Stimulated activated CD4-positive, alpha-beta T cell treated with anti-CD3 and anti-CD28 coated beads, Interleukin-4, amount 100 ng/mL, for 4 hours (primary cell): ENCODE data around the gene SLC29A1.
A peak's percentile ranks its signal among the peaks of the same experiment; 100 is the strongest.
"Not testable (repeated sequence)": the region's sequence is repeated elsewhere in the genome, so short reads cannot be mapped to it uniquely, and the experiment has no call there.

Source experiments
- DNase-seq, 2 experiments: peaks; one replicate each; pipeline ENCODE4 v3.0.0-alpha.2; 2020

SLC29A1 gene

DNA sequence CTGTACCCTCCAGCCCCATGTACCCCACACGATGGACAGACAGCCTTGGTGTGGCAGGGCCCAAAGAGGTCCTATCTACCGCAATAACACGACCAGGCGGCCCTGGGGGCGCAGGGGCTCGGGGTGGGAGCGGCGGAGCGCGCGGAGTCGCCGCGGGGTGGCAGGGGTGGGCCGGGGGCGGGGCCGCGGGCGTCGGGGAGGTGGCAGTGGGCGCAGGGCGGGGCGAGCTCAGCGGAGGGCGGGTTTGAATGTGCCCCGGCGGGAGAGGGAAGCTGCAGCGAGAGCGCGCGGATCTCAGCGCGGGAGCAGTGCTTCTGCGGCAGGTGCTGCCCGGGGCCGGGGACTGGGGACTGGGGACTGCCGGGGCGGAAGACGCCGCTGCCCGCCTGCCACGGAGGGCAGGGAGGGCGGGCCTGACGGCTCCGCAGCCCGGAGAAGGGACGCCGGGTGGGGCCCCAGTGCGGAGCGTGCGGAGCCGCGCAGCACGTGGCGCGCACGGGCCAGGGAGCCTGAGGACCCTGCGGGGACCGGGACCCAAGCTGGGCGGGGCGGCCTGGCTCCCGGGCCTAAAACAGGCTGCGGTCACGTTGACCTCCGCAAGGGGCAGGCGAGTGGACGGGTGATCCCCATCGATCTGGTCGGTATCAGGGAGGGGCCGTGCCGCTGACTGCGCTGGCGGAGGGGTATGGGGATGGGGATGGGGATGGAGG is at the start of gene SLC29A1:
Gene SLC29A1, plus strand, starts transcription at position 277 of the 710 bp plus-strand sequence. CDS start 3,719 bp downstream, outside the sequence.
- DNase-seq: peak; percentile 81 to 88

DNA sequence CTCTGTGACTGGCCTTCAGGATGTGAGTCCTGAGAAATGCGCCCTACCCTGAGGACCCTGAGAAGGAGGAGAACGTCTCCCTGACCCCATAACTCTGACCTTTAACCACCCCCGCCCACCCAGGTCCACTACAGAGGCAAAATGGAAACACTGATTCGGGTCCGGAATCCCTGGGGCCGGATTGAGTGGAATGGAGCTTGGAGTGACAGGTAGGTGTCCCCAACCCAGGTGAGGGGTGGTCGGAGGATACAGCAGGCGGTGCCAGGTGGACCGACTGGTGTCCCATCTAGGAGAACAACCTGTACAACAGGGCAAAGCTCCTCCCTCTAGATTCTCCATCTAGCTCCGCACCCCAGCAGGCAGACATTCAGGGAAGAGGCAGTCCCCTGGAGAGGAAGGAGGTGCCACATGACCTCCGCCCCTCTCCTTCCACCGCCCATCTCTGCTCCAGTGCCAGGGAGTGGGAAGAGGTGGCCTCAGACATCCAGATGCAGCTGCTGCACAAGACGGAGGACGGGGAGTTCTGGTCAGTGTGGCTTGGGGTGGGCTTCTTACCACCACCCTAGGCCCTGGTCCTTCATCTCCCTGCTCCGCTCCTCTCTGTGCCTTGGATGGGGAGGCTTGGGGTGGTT is 47.1 kb upstream of the SLC29A1 start:
- no peak for DNase-seq

DNA sequence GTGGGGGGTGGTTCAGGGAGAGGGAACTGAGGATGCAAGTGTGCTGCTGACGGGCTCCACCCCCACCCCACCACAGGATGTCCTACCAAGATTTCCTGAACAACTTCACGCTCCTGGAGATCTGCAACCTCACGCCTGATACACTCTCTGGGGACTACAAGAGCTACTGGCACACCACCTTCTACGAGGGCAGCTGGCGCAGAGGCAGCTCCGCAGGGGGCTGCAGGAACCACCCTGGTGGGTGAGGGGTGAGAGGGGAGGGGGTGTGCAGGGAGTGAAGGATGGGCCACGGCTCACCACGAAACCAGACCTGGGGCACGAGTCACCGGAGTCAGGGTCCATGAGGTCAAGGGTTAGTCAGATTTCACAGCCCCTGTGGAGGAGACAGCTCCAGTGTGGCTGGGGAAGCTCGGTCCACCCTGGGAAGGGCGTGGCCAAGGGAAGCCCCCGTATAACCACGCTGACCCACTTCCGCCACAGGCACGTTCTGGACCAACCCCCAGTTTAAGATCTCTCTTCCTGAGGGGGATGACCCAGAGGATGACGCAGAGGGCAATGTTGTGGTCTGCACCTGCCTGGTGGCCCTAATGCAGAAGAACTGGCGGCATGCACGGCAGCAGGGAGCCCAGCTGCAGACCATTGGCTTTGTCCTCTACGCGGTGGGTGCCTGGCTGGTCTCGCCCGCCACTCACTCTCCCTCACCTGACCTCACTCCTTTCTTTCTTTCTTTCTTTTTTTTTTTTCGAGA is 46.5 kb upstream of the SLC29A1 start:
- DNase-seq: no peak

DNA sequence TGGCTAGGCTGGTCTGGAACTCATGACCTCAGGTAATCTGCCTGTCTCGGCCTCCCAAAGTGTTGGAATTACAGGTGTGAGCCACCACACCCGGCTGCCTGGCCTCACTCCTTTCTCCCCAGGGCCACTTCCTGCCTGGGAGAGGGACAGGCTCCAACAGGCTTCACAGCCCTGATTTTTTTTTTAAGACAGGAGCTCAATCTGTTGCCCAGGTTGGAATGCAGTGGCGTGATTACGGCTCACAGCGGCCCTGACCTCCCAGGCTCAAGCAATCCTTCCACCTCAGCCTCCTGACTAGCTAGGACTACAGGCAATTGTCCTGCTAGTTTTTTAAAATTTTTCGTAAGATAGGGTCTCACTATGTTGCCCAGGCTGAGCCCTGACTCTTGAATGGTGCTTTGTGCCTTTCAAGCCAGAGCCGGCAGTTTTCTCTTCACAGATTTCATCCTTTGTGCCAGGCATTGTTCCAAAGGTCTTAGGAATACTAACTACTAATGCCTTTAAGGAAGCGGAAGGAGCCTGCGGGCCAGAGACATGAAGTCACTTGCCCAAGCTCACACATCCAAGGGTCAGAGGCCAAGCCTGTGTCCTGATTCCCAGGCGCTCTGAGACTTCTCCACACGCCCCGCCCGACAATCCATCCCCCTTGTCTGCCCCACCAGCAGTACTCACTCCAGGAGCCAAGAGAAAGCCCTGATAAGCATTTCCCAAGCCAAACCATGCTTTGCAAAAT is 45.5 kb upstream of the SLC29A1 start:
- no peak for DNase-seq

DNA sequence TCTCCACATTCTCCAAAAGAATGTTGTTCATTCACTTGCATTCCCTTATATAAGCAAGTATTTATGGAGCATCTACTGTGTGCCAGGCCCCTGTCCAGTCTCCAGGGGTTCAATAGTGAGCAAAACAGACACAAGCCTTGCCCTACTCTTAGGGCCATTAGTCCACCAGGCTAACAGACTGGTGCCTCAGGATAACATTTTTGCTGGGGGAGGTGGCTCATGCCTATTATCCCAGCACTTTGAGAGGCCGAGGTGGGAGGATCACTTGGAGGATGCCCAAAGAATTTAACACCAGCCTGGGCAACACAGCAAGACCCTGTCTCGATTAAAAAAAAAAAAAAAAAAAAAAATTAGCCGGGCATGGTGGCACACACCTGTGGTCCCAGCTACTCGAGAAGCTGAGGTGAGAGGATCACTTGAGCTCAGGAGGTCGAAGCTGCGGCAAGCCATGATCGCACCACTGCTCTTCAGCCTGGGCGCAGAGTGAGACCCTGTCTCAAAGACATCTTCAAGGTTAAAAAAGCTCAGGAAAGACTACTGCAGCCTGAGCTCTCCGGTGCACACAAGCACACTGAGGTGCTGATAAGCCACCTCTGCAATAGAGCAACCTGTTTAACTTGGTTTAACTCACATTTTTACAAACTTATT is 44.8 kb upstream of the SLC29A1 start:
- no peak for DNase-seq

DNA sequence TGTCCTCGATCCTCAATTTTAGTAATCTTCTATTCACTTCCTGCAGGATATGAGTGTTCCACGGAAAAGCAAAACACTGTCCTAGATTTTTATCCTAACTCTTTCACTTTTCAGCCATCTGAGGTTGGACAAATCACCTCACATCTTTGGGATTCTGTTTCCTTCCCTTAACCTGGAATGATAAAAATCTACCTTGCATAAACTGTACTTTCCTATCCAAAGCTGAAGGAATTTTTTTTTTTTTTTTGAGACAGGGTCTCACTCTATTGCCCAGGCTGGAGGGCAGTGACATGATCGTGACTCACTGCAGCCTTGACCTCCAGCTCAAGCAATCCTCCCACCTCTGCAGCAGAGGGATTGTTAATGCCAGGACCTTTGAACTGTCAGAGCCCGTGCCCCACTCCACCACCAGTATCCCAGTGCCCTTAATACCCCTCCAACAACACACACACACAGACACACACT is 44.3 kb upstream of the SLC29A1 start:
- no peak for DNase-seq

DNA sequence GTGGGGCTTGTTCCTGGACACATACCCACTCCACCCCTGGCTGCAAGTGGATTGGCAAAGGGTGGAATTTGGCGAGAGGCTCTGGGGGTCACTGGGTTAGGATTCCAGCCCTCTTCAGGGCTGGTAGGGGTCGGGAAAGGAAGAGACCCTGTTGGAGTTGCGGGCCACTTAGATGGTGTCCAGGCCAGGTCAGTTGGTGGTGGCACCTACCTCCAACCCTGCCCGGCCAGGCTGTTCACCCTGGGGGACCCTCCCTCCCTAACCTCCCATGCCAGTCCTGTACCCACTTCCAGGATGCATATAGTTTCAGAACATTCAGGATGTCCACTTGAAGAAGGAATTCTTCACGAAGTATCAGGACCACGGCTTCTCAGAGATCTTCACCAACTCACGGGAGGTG is 43.7 kb upstream of the SLC29A1 start:
- DNase-seq: no peak

DNA sequence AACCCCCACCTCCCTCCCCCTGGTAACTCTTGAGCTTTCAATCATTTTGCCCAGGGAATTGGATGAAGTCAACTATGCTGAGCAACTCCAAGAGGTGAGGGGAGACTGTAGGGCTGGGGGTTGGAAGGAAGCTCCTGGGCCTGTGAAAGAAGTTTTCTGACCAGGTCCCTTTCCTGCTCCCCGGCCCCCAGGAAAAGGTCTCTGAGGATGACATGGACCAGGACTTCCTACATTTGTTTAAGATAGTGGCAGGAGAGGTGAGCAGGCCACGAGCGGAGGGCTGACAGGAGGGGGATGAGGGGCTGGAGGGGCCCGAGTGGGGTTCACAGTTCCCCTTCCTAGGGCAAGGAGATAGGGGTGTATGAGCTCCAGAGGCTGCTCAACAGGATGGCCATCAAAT is 43.0 kb upstream of the SLC29A1 start:
- no peak for DNase-seq

DNA sequence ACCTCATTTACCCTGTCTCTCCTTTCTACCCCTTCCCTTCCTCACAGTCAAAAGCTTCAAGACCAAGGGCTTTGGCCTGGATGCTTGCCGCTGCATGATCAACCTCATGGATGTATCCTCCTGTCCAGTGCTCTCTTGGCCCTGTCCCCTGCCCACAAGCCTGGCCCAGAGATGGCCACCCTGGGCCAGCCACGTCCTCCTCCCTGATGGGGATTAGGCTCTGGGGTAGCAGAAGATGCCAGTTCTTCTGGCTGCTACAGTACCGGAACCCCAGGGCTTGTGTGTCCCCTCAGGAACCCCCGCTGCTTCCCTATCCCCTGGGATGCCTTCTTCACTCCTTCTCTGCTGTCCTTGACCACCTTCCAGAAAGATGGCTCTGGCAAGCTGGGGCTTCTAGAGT is 42.5 kb upstream of the SLC29A1 start:
- DNase-seq: no peak

DNA sequence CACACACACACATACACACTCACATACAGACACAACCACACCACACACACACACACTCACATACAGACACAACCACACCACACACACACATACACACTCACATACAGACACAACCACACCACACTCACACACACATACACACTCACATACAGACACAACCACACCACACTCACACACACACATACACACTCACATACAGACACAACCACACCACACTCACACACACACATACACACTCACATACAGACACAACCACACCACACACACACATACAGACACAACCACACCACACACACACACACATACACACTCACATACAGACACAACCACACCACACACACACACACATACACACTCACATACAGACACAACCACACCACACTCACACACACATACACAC is 41.6 kb upstream of the SLC29A1 start:
- not testable (repeated sequence) for DNase-seq

DNA sequence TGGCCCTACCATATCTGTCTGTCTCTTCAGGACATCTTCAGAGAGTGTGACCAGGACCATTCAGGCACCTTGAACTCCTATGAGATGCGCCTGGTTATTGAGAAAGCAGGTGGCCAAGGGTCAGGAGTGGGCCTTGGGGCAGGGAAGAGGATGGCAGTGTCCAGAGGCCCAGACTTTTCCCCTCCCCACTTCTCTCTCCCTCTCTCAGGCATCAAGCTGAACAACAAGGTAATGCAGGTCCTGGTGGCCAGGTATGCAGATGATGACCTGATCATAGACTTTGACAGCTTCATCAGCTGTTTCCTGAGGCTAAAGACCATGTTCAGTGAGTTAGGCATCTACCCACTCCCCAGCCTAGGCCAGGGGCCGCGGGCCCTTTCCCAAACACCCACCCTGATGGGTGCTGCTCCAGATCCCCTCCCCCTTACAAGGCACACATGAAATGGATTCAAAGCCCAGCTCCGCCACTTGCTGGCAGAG is 40.4 kb upstream of the SLC29A1 start:
- DNase-seq: no peak

DNA sequence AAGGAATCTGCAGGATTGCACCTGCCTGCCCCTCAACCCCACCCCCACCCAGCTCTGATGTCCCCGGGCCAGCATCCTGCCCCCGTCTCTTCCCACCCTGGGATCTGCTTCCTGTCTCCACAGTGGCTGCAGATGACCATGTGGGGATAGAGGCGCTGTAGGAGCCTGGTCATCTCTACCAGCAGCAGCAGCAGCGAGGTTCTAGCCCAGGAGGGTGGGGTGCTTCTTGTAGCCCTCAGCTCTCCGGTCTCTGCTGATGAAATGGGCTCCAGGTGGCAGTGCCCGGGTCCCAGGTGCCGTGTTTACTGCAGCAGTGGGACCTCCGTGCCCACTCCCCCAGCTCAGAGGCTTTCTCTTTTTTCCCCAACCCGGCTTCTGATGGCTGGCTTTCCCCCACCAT is 39.6 kb upstream of the SLC29A1 start:
- no peak for DNase-seq

DNA sequence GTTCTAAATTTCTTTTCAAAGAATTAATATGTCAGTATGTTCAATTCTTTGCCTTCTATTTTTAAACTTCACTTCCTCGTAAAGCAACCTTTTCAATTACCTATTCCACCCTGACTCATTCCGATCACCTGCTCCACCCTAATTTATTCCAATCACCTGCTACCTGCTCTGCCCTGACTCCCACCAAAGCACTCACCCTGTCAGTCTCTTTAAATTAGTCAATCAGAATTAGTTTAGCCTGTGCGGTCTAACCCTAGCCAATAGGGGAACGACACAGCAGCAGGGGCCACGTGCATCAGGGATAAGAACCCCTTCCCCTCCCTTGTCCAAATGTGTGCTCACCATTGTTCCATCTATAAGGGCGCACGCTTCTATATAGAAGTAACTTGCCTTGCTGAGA is 38.0 kb upstream of the SLC29A1 start:
- not testable (repeated sequence) for DNase-seq

DNA sequence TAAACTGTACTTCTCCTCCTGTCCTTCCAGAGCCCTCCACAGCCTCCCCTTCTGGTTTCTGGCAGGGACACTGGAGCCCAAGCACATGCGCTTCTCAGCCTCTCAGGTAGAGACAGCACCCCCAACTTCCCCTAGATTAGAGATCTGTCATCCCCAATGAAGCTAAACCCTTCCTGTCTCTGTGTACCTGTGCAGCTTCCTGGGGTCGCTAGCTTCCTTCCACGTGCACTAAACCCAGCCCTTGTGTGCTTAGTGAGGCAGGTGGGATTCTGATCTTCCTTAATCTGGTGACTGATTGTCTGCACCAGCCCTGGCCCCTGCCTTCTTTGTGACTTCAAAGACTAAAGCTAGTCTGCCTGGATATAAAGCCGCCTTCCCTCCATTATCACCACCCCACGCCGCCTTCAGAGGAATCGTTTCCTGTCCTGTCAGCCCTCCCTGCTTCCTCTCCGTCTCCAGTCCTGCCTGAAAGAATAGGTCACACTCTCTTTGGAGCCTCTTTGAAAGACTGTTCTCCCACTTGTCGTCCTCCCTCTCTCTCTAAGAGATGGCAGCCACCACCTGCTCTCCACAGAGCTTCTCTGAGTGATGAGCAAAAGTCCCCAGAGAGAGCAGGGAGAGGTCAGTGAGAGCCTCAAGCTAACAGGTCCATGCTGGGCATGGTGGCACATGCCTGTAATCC is 37.3 kb upstream of the SLC29A1 start:
- DNase-seq: no peak

DNA sequence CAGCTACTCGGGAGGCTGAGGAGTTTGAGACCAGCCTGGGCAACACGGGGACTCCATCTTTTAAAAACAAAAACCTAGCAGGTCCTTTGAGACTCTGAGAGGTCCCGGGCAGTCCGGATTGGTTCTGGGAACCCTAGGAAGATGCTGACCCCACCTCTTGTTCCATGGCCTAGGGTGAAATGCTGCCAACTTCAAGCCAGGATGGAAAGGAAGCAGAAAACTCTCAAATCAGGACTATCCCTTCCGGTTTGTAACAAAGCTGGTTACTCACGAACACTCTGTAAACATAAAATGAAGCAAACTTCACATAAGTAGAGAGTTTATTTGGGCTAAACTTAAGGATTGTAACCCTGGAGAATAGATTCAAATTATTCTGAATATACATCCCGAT is 36.8 kb upstream of the SLC29A1 start:
- no peak for DNase-seq

DNA sequence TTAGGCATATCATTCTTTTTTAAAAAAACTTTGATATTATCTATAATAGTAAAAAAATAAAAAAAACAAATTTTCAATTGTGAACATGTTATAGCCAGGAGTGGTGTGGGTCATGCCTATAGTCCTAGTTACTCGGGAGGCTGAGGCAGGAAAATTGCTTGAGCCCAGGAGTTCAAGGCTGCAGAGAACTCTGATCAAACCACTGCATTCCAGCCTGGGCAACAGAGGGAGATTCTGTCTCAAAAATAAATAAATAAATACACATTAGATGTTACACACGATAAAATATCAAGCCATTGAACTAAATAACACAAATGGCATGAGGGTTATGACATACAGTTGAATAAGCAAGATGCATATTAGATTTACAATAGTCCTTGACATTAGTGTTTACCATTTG is 34.6 kb upstream of the SLC29A1 start:
- DNase-seq: no peak

DNA sequence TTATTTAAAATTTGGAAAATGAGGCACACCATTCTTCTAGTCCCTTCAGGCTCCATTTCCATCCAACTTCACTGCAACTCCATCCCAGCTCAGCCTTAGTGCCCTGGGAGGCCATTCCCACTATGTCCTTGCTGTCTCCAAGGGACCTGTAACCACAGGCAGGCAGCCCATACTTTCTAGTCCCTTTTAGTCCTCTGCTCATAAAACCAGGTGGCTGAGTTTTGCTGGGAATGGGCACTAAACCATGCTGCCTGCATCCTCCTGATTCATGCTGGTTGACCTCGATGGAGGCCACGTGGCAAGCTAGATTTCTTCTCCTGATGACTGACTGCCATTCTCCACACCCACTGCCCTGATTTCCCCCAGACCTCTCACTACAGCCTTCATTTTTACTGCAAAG is 34.1 kb upstream of the SLC29A1 start:
- DNase-seq: no peak

DNA sequence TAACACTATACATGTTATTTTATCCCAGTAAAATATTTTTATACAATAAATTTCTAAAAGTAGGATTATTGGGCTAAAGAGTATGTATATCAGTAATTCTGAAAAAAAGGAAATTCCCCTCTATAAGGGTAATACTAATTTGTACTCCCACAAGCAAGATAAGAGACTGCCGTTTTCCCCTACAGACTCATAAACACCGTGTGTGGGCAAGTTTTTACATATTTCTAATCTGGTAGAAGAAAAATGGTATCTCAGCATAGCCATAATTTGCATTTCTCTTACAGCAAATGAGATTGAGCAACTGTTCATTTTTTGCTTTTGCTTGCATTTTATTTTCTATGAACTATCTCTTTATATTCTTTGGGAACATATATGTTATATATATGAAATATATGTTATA is 32.7 kb upstream of the SLC29A1 start:
- no peak for DNase-seq

DNA sequence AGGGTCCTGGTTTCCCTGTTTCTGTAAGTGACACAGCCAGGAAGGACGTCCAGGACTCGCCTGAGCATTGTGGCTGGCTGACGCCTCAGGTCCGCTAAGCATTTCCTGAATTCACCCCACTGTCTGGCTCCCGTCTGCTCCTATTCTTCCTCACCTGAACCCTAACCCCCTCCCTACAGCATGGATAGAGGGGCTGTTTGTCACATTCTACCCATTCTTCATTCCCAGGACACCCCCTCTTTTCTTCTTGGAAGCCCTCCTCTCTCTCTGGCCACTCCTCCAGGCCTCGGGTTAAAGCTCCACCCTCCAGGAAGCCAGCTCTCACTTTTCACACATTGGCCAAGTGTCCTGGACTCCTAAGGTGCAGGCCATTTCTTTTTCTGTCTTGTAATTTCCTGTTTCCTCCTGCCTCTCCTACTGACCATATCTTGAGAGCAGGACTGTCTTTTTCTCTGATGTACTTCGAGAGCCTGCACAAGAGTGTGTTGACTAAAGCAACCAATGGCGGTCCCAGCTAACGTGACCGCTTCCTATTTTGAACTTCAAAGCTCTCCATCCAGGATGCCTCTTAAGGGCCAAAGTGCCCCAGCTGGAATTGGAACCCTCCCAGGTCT is 30.9 kb upstream of the SLC29A1 start:
- DNase-seq: no peak

DNA sequence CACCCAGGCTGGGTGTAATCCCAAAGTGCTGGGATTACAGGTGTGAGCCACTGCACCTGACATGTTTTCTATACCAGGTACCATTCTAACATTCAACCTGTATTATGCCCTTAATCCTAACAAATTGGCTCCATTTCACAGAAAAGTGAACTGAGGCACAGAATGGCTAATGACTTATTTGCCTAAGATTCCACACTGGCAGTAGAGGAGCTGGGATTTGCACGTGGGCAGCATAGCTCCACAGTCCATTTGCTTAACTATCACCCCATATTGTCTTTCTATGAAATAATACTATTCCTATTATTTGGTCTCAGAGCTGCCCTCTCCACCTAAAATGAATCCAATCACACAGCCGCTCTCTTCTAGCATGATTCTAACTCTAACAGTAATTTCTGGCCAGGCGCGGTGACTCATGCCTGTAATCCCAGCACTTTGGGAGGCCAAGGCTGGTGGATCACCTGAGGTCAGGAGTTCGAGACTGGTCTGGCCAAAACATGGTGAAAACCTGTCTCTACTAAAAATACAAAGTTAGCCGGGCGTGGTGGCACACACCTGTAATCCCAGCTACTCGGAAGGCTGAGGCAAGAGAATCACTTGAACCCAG is 30.0 kb upstream of the SLC29A1 start:
- DNase-seq: no peak

DNA sequence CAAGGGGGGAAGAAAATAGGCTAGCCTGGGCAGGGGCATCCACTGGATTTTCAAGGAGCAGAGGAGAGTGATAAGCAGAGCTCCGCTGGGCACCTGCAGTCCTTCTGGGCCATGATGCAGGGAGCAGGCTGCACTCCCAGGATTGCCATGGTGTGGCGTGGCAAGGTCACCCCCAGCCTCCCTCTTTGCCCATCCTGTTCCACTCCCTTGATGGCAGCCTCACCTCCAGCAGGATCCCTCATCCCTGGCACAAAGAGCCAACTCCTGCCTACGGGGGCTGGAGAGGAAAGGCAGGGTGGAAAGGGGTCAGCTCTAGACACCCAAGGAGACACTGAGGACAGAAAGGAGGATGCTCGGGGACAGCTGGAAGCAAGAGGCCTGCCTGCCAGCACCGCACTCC is 29.1 kb upstream of the SLC29A1 start:
- no peak for DNase-seq
